Measurements from ENCODE around the gene HS6ST1.
A peak's percentile ranks its signal among the peaks of the same experiment; 100 is the strongest.

The HS6ST1 gene, protein sequence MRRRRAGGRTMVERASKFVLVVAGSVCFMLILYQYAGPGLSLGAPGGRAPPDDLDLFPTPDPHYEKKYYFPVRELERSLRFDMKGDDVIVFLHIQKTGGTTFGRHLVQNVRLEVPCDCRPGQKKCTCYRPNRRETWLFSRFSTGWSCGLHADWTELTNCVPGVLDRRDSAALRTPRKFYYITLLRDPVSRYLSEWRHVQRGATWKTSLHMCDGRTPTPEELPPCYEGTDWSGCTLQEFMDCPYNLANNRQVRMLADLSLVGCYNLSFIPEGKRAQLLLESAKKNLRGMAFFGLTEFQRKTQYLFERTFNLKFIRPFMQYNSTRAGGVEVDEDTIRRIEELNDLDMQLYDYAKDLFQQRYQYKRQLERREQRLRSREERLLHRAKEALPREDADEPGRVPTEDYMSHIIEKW

DNA sequence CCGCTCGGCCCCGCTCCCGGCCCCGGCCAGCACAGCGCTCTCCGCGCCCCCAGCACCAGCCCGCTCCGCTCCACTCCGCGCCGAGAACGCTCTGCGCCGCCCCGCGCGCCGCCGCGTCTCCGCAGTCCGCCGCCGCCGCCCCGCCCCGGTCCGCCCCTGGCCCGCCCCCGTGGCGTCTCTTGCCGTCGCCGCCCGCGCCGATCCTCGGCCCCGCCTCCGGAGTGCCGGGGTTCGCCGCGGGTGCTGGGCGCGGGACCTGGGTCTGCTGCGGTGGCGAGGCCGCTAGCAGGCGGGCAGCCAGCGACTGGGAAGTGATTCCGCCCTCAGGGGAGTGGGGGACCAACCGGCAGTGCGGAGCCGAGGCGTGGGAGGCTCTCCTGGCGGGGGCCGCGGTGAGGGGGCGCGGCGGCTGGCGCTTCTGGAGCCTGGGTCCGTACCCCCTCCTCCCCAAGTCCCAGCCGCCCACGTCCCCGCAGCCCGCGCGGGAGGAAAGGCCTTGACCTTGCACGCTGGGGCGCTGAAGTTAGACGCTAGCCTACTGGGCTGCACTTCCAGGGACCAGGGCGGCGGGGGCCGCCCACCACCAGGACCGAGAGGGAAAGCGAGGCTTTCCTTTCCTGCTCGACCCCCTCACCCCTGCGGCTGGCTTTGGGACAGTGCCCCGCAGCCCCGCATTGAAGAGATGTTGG, at the start of gene HS6ST1:
Gene HS6ST1, minus strand, starts transcription at position 93 of the 689 bp plus-strand sequence. CDS start 305 bp downstream, outside the sequence.
- DNase-seq (ENCODE audit: low read depth): peak; percentile 86

DNA sequence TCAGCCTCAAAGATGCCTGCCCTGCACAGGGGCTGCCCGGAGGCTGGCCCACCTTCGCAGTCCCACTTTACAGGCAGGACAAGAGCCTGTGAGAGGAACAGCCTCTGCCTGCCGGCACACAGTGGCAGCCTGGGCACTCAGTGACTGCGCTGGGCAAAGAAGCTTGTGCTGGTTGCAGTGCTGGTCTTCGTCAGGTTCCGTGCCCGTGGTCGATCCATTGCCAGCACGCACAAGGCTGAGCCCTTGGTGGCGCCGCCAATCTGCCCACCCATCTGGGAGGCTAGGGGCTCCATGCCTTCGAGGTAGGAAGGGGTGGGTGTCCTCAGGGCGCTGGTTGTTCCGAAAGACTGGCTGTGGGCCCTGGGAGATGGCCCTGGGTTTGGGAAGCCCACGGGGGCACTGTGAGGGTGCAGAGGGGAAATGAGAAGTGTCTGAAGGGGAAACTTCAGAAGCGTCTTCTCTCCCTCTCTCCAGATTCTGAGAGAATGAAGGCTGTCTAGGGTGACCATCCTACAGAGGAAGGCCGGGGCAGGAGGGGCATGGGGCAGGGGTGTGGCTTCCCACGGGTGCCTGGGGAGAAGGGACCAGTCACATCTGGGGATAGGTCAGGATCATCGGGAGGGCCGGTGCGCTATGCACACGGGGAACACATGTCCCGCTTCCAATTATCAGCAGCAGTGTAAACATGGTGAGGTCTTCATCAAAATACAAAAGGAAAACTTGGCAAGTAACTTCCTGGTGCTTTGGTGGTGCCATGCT, 49.1 kb upstream of the HS6ST1 start:
- DNase-seq (ENCODE audit: low read depth): no peak

- no peak for DNase-seq (ENCODE audit: low read depth)
These were observed 48.2 kb upstream of the HS6ST1 start for GRCh38 chr2:128366713-128367511.

DNA sequence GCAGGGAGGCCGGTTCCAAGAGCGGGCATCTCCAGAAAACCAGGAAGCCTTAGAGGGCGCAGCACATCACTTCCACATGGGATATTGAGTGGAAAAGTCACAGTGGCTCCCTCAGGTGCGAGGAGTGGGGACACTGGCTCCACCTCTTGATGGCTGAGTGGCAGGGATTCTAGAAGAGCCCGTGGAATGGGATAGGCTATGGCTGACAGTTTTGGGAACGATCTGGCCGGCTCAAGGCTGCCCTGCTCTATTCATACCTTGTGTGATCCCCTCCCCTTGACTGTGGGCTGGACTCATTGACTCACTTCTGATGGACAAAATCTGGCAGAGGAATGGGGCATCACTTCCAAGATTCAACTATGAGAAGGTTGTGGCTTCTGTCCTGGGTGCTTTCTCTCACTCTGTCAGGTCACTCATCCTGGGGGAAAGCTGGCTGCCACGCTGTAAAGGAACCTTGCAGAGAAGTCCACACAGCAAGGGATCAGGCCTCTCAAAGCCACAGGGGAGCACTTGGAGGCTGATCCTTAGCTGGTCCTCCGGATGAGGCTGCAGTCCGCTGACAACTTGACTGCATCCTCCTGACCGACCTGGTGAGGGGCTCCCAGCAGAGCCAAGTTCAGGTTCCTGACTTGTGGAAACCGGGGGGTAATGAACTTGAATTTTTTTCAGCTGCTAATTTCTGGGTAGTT, 46.7 kb upstream of the HS6ST1 start:
- no peak for DNase-seq (ENCODE audit: low read depth)

- no peak for DNase-seq (ENCODE audit: low read depth)
These were observed 45.8 kb upstream of the HS6ST1 start for GRCh38 chr2:128364441-128364911.

DNA sequence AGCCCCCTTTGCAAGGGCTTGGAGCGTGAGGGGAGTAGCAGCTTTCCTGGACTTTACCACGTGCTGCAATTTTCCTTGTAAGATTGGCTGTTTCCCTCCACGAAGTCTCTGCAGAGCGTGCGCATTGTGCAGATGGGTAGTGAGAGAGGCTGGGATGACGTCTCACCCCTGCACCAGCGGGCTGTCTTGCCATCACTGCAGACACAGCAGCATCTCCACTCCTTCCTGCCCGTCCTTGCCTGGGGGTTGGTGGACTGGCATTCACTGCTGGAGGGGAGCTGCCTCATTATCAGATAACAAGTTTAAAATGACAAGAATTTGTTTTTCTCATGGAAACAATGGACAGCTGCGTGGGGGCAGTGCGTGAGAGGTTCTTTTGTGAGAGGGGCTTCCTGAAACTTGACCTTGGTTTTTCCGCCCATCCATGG, 45.3 kb upstream of the HS6ST1 start:
- no peak for DNase-seq (ENCODE audit: low read depth)

DNA sequence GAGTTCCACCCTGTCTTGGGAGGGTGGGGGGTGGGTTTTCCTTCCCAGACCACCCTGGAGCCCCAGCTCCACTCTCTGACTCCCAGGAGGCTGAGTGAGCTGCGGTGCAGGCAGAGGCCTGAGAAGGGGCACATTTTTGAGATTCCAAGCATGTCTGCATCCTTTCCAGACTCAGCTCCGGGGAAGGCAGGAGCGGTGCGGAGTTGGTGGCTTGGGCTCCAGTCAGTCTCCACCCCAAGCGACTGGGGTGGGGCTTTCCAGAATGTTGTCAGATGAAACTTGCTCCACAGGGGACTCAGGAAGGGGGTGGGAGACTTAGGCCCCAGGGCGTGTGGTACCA, 44.2 kb upstream of the HS6ST1 start:
- no peak for DNase-seq (ENCODE audit: low read depth)

DNA sequence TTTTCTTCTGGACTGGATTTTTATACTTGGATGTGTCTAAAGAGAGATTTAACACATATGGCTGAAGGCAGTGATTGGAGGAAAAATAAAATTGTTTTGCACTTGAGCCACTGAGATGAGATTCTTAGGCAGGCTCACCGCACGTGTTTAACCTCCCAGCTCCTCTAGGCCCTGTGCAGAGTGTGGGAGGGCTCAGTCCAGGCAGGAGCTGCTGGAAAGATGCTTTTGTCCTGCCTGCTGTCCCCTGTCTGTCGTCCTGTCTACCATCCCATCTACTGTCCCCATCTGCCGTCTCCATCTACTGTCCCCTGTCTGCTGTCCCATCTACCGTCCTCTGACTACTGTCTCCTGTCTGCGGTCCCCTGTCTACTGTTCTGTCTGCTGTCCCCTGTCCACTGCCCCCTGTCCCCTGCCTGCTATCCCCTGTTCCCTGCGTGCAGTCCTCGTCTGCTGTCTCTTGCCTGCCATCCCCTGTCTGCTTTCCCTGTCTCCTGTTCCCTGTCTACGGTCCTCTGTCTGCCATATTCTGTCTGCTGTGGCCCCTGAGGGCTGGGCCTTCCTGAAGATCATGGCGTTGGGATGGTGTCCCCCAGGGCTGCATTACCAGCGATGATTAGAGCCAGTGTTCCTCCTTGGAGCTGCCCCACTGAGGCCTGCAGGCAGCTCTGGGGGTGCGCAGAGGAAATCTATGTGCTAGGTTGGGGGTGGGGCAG, 43.7 kb upstream of the HS6ST1 start:
- DNase-seq (ENCODE audit: low read depth): no peak

DNA sequence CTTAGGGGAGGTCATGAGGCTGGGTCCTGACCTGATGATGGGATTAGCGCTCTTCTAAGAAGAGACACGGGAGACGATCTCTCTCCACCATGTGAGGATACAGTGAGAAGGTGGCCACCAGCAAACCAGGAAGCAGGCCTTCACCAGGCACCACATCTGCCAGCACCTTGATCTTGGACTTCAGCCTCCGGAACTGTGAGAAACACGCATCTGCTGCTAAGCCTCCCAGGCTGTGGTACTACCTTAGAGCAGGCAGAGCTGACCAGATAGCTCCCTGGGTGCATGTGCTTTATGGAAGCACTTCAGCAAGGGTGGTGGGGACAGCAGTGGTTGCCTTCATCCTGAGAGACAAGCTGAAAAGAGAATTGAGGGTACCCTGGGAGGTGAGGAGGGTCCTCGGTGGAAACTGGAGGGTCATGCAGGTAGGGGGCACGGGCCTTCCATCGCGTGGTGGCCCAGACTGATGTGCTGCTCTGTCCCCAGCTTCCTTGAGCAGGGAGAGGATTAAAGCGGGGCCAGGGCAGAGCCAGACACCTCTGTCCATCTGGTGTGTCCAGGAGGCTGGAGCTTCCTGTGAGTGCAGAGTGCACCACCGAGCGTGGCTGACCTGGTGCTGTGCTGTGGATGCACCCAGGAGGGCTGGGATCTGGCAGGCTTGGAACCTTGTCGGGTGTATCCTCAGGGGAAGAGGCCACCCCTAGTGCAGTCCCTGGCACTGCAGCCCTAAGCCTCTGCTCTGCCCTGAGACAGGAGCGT, 42.9 kb upstream of the HS6ST1 start:
- DNase-seq (ENCODE audit: low read depth): no peak

GRCh38 chr2:128360711-128361110, 42.0 kb upstream of the HS6ST1 start:
- no peak for DNase-seq (ENCODE audit: low read depth)

GRCh38 chr2:128359841-128360240, 41.2 kb upstream of the HS6ST1 start:
- no peak for DNase-seq (ENCODE audit: low read depth)

DNA sequence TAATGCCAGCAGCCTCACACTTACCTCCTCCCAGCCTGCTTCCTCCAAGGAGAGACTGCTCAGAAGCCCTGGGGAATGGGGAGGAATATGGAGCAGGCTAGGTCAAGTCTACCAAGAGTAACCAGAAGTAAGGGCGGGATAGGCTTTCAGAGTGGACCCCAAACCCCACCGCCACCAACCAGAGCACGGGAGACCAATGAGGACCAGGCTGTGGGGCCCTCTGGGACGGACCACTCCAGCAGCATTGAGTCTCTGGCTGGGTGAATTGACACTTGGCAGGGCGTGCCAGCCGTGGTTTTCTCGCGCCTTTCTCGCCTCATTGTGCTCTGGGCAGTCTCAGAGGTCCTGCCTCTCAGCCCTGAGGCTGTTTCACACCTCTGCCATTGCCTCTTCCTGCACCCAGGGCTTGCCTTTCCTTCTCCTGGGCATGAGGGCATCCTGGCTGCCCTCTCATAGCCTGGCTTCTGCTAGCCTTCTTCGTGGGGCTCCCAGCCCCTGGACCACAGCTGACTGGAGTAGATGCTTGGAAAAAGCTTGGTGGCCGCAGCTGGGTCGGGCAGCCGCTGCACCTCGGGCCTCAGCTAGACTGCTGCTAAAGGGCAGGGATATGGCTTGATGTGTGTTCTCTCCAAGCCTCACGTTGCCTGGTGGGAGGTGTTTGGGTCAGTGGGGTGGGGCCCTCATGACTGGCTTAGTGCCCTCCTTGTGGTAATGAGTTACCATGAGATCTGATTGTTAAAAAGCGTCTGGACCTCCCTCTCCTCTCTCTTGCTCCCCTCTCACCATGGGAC, 40.5 kb upstream of the HS6ST1 start:
- no peak for DNase-seq (ENCODE audit: low read depth)

DNA sequence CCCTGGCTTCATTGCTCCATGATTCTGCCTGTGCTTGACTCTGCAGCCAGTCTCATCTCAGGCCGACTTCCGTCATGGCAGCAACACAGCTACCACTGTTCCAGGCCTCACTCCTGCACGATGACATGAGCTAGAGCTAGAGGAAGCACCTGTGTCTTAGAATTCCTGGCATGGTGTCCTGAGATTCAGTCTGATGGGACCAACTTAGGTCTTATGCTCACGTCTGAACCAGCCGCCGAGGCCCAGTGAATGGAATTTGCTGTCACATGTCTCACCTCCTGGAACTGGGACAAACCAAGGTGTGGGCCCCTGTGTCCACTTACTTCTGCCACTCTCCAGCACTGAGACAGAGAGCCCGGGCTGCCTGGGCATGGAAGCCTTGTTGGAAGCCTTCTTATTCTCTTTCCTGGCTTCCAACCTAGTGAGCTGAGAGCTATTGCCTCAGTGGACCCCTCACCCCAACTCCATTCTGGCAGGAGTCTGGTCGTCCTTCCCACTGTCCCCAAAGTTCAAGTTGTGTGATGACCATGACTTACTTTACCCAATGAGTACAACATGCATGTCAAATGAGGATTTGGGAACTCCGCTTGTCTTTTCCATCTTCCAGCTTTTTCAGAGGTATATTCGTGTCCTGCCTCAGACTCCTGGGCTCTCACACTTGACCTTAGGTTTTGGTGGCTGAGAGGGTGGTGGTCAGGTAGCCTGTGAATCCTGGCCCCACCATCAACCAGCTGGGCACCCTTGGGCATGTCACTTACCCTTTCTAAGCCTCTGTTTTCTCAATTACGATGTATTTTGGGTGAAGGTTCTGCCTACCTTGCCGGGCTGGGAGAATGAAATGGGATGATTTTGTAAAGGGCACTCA, 39.1 kb upstream of the HS6ST1 start:
- DNase-seq (ENCODE audit: low read depth): no peak

DNA sequence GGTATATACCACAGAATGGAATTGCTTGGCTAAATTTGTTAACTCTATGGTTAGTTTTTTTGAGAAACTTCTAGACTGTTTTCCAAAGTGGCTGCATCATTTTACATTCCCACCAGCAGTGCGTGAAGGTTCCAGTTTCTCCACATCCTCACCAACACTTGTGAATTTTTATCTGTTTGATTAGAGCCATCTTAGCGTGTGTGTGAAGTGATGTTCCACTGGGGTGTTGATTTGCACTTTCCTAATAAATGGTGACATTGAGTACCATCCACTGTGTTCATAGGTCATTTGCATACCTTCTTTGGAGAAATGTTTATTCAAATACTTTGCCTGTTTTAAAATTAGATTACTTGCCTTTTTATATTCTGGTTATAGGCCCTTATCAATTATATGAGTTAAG, 37.5 kb upstream of the HS6ST1 start:
- no peak for DNase-seq (ENCODE audit: low read depth)

GRCh38 chr2:128354726-128355470, 36.2 kb upstream of the HS6ST1 start:
- DNase-seq (ENCODE audit: low read depth): no peak

- no peak for DNase-seq (ENCODE audit: low read depth)
These were observed 35.5 kb upstream of the HS6ST1 start for GRCh38 chr2:128354161-128354560.

- DNase-seq (ENCODE audit: low read depth): no peak
These were observed 32.1 kb upstream of the HS6ST1 start for GRCh38 chr2:128350736-128351135.

All from activated T-cell treated with anti-CD3 and anti-CD28 coated beads for 1 hour (primary cell).